Pancreas (tissue), 10 donors: ENCODE results near the gene BACH1. TPM values are rescaled to one million over a fixed set of nuclear protein-coding genes. Genes with fewer than 3 reads are reported as not detected.

Experiments
- ATAC-seq, 4 donors: fragments of 200-7000 bp; cut with Tn5 transposase; one replicate each; pipeline versions ENCODE4 v1.8.0 to v1.9.1; 2020; ENCODE audit warnings: mild to moderate bottlenecking in 4 of 4, moderate library complexity in 4 of 4
- DNase-seq, 6 donors: peaks; one replicate each; pipeline ENCODE4 v3.0.0-alpha.2; 2020
- FAIRE-seq: peaks from 2 replicates; lab custom pipeline; 2012; peaks lifted over from hg19 to GRCh38; lab: Jason Lieb, UNC
- H3K27ac ChIP-seq, 4 donors: fragments of 200-600 bp; sonication (generic); 1 replicate in 3 of 4; 2 replicates in 1 of 4; pipeline versions ENCODE4 v1.5.0 to v1.8.0; 2020
- H3K27me3 ChIP-seq, 4 donors: fragments of 200-600 bp; one replicate each; pipeline ENCODE4 v1.8.0; 2021
- H3K36me3 ChIP-seq, 3 donors: fragments of 200-600 bp; sonication (generic) in 1 of 3; one replicate each; pipeline versions ENCODE4 v1.5.0 to v1.8.0; 2020 to 2021
- H3K4me1 ChIP-seq, 3 donors: fragments of 200-600 bp; one replicate each; pipeline ENCODE4 v1.8.0; 2021
- H3K4me3 ChIP-seq, 4 donors: fragments of 200-600 bp; sonication (generic) in 2 of 4; one replicate each; pipeline versions ENCODE4 v1.5.0 to v1.8.0; 2020 to 2021
- H3K9me3 ChIP-seq, 4 donors: fragments of 200-600 bp; one replicate each; pipeline ENCODE4 v1.8.0; 2021
- CTCF ChIP-seq, 4 donors: fragments of 200-600 bp; sonication (generic) in 3 of 4; IDR thresholded peaks; one replicate each; pipeline versions ENCODE4 v1.5.0 to v1.8.0; 2021; ENCODE audit warnings: antibody characterized with exemption in 4 of 4
- WGBS, 2 donors: extraction: QIAGEN DNeasy Blood & Tissue Kit; methylation state at CpG; one replicate each; pipeline ENCODE4 v1.1.7; 2013; 5-methylcytosine and 5-hydroxymethylcytosine counted together
- intact Hi-C, 3 donors: fragments of 100-400 bp; cut with DNase I; formaldehyde crosslinking; loops; one replicate each; pipeline versions ENCODE4 v1.11.1 to v1.14.2; 2022
- polyA plus RNA-seq, 2 donors: library from polyadenylated mRNA; stranded (reverse); fragments of 200-250 nt; gene quantifications; one replicate each; pipeline ENCODE4 v1.2.3, GENCODE V29; 2013
- total RNA-seq, 6 donors: library from RNA; stranded (reverse); fragmentation: NEBNext Ultra II Directional in 4 of 6; extraction: Animal tissue kit (Norgen Biotek cat#: 25700) in 4 of 6; gene quantifications; one replicate each; pipeline versions ENCODE4 v1.2.1 to v1.2.4, GENCODE V29; 2021 to 2023
- donor health status: healthy with polysubstance abuse.
- donor health status: DM: no; HTN: no; CAD: no; lungs with moderate emphysema.
- donor health status: DM: no; HTN: no; CAD: no.
- donor health status: control.
- donor health status: control.
- donor health status: Bipolar disorder and iron deficiency.
- donor health status: DM: yes; HTN: yes; CAD: no.
- donor health status: DM: no; HTN: no; CAD: no.
- donor health status: DM: no; HTN: no; CAD: no.
- donor health status: DM: yes; HTN: yes; CAD: no.

BACH1 gene
- total and polyA plus RNA-seq, 8 donors = 3.0 to 66.2 (median 32.0) TPM

- TF ChIP-seq CTCF (IDR thresholded peaks at IDR 0.05) = no peak
- no peaks in the 10 kb centered on the region for H3K36me3 ChIP-seq
- FAIRE-seq (no peak), DNase-seq (no peak), ATAC-seq (no peak)
- H3K4me1 ChIP-seq = no peaks in the 10 kb centered on the region
- intact Hi-C loops = no loop called here
- H3K27me3 ChIP-seq = no peaks in the 10 kb centered on the region
- no peak overlapping the region for H3K27ac ChIP-seq
- no peak overlapping the region for H3K4me3 ChIP-seq
- H3K9me3 ChIP-seq = no peaks in the 10 kb centered on the region
- 94 to 99% methylated on average over 2 of the region's 2 CpGs for WGBS, 2 donors
Observed at GRCh38 chr21:29390778-29391177, 92.1 kb downstream of the BACH1 start.

- no peak for ATAC-seq
- H3K4me3 ChIP-seq = no peak overlapping the region
- H3K9me3 ChIP-seq = no peaks in the 10 kb centered on the region
- no peak for TF ChIP-seq CTCF (IDR thresholded peaks at IDR 0.05)
- no peaks in the 10 kb centered on the region for H3K36me3 ChIP-seq
- H3K27ac ChIP-seq = no peak overlapping the region
- DNase-seq = no peak
- intact Hi-C loops = no loop called here
- no peaks in the 10 kb centered on the region for H3K27me3 ChIP-seq
- no peak for FAIRE-seq
- no peaks in the 10 kb centered on the region for H3K4me1 ChIP-seq
- 97 to 99% methylated on average over 2 of the region's 2 CpGs for WGBS, 2 donors
Observed at GRCh38 chr21:29394051-29394450, 95.3 kb downstream of the BACH1 start.

Other genes starting within 250 kb of the BACH1 start
- 10 to 100 TPM; 57.8 to 92.3 (median 63.0) TPM for gene CCT8, start 225.3 kb upstream of the BACH1 start, total RNA-seq
- 10 to 100 TPM; 62.6 to 85.3 TPM for gene CCT8, start 225.3 kb upstream of the BACH1 start, polyA plus RNA-seq
- 1 to 10 TPM; 2.0 to 4.3 (median 2.8) TPM for gene MAP3K7CL, start 168.3 kb upstream of the BACH1 start, total RNA-seq
- gene MAP3K7CL, start 168.3 kb upstream of the BACH1 start, polyA plus RNA-seq = 1 to 10 TPM; 4.0 to 7.3 TPM